ENCODE results near the gene GJC2. TPM values are rescaled to one million over a fixed set of nuclear protein-coding genes. Genes with fewer than 3 reads are reported as not detected.
"Not testable (repeated sequence)": the region's sequence is repeated elsewhere in the genome, so short reads cannot be mapped to it uniquely, and the experiment has no call there.

Gene GJC2
- total RNA-seq, 4 donors from 2014 or later, result 0.48 to 2.7 (median 0.66) TPM

- no peaks in the 10 kb centered on the region for H3K4me1 ChIP-seq
- TF ChIP-seq CTCF (IDR thresholded peaks at IDR 0.05), result no peak
- no peak for TF ChIP-seq POLR2A (IDR thresholded peaks at IDR 0.05)
- H3K27ac ChIP-seq, result no peak overlapping the region
- no peak for DNase-seq
- no peaks in the 10 kb centered on the region for H3K27me3 ChIP-seq
- WGBS, 2 donors, result 84 to 93% methylated on average over 6 to 9 of the region's 32 CpGs
- H3K4me3 ChIP-seq, result no peak overlapping the region
- H3K36me3 ChIP-seq, result no peaks in the 10 kb centered on the region
- intact Hi-C loops (cut with DNase I), result no loop called here
- no peaks in the 10 kb centered on the region for H3K9me3 ChIP-seq
Observed at GRCh38 chr1:228182296-228183030, 32.7 kb downstream of the GJC2 start.

GRCh38 chr1:228184152-228184551 is 34.4 kb downstream of the GJC2 start:
- no peak for DNase-seq
- H3K9me3 ChIP-seq, result peaks cover 0 to 4% (median 0%) of the 10 kb centered on the region in 3 donors
- H3K27ac ChIP-seq, result no peak overlapping the region
- WGBS, 2 donors, result 70 to 79% methylated on average over 7 of the region's 7 CpGs
- no peaks in the 10 kb centered on the region for H3K36me3 ChIP-seq
- no peaks in the 10 kb centered on the region for H3K4me1 ChIP-seq
- H3K27me3 ChIP-seq, result no peaks in the 10 kb centered on the region
- intact Hi-C loops (cut with DNase I), result no loop called here
- no peak for TF ChIP-seq POLR2A (IDR thresholded peaks at IDR 0.05)
- no peak for TF ChIP-seq CTCF (IDR thresholded peaks at IDR 0.05)
- no peak overlapping the region for H3K4me3 ChIP-seq

GRCh38 chr1:228185641-228185965 is 35.9 kb downstream of the GJC2 start:
- no peaks in the 10 kb centered on the region for H3K27me3 ChIP-seq
- 77 to 80% methylated on average over 7 to 11 of the region's 11 CpGs for WGBS, 2 donors
- no peaks in the 10 kb centered on the region for H3K4me1 ChIP-seq
- TF ChIP-seq CTCF (IDR thresholded peaks at IDR 0.05) (no peak), POLR2A (IDR thresholded peaks at IDR 0.05) (no peak)
- no peak overlapping the region for H3K27ac ChIP-seq
- no peak overlapping the region for H3K4me3 ChIP-seq
- intact Hi-C loops (cut with DNase I), result no loop called here
- H3K9me3 ChIP-seq, result peaks cover 0 to 4% (median 0%) of the 10 kb centered on the region in 3 donors
- H3K36me3 ChIP-seq, result no peaks in the 10 kb centered on the region
- no peak for DNase-seq

GRCh38 chr1:228188249-228188648 is 38.5 kb downstream of the GJC2 start:
- intact Hi-C loops (cut with DNase I); H3K9me3 ChIP-seq; H3K27ac ChIP-seq; H3K4me1 ChIP-seq; H3K36me3 ChIP-seq; H3K27me3 ChIP-seq; H3K4me3 ChIP-seq; DNase-seq: not testable (repeated sequence)
- WGBS, 2 donors, result 80 to 81% methylated on average over 2 of the region's 2 CpGs

GRCh38 chr1:228190182-228190581 is 40.5 kb downstream of the GJC2 start:
- intact Hi-C loops (cut with DNase I), result no loop called here
- DNase-seq, result no peak
- 83 to 96% methylated on average over 2 to 4 of the region's 14 CpGs for WGBS, 2 donors

More at GRCh38 chr1:228190182-228190581, 40.5 kb downstream of the GJC2 start:
- no peaks in the 10 kb centered on the region for H3K4me1 ChIP-seq
- peaks cover 0 to 7% (median 0%) of the 10 kb centered on the region in 3 donors for H3K36me3 ChIP-seq
- H3K27ac ChIP-seq, result no peak overlapping the region
- TF ChIP-seq CTCF (IDR thresholded peaks at IDR 0.05), result no peak
- TF ChIP-seq POLR2A (IDR thresholded peaks at IDR 0.05), result no peak
- peaks cover 0 to 4% (median 0%) of the 10 kb centered on the region in 3 donors for H3K9me3 ChIP-seq
- no peak overlapping the region for H3K4me3 ChIP-seq
- no peaks in the 10 kb centered on the region for H3K27me3 ChIP-seq
